ENCODE results near the gene TCHH. TPM values are rescaled to one million over a fixed set of nuclear protein-coding genes. Genes with fewer than 3 reads are reported as not detected.

The TCHH gene
- polyA plus RNA-seq, 3 donors, result 0.03 to 0.06 (median 0.04) TPM

- DNase-seq, result no peak
These were observed 44.1 kb downstream of the TCHH start for GRCh38 chr1:152071123-152071522.

GRCh38 chr1:152067929-152068328 is 47.3 kb downstream of the TCHH start:
- no peak for DNase-seq

GRCh38 chr1:152067150-152067549 is 48.1 kb downstream of the TCHH start:
- DNase-seq, result no peak

GRCh38 chr1:152061952-152062351 is 53.3 kb downstream of the TCHH start:
- no peak for DNase-seq

Other genes with a start within 250 kb of the TCHH start
- gene THEM4, start 205.9 kb downstream of the TCHH start, polyA plus RNA-seq (ENCODE audit: insufficient read length in 3 of 3), result 10 to 100 TPM; 16.0 to 50.2 (median 40.5) TPM
- 100 to 1,000 TPM; 181 to 241 (median 215) TPM for gene S100A10, start 121.6 kb downstream of the TCHH start, polyA plus RNA-seq (ENCODE audit: insufficient read length in 3 of 3)
- 100 to 1,000 TPM; 202 to 295 (median 229) TPM for gene S100A11, start 78.4 kb downstream of the TCHH start, polyA plus RNA-seq (ENCODE audit: insufficient read length in 3 of 3)
- not detected for gene TCHHL1, start 26.4 kb downstream of the TCHH start, polyA plus RNA-seq (ENCODE audit: insufficient read length in 3 of 3)
- not detected for gene RPTN, start 43.8 kb upstream of the TCHH start, polyA plus RNA-seq (ENCODE audit: insufficient read length in 3 of 3)
- 1 to 10 TPM in 2 of 3 donors, under 1 TPM in 1; 0.54 to 2.3 (median 1.2) TPM for gene HRNR, start 108.7 kb upstream of the TCHH start, polyA plus RNA-seq (ENCODE audit: insufficient read length in 3 of 3)
- 1 to 10 TPM; 1.1 to 2.4 (median 1.6) TPM for gene FLG, start 209.8 kb upstream of the TCHH start, polyA plus RNA-seq (ENCODE audit: insufficient read length in 3 of 3)
- gene FLG2, start 244.6 kb upstream of the TCHH start, polyA plus RNA-seq (ENCODE audit: insufficient read length in 3 of 3), result under 1 TPM; 0.07 to 0.27 (median 0.08) TPM

Data from renal pelvis (tissue), 4 donors.